Airway epithelial cell (primary cell): Measurements from ENCODE around the gene THAP8. TPM values are rescaled to one million over a fixed set of nuclear protein-coding genes. Genes with fewer than 3 reads are reported as not detected.

ENCODE experiments used
- total RNA-seq: library from RNA; depleted of rRNA; stranded (reverse); fragments of >200 nt; gene quantifications from 2 replicates; pipeline ENCODE4 v1.2.3, GENCODE V29; 2015

THAP8 gene
- 3.5 and 6.8 TPM in 2 replicates for total RNA-seq

DNA sequence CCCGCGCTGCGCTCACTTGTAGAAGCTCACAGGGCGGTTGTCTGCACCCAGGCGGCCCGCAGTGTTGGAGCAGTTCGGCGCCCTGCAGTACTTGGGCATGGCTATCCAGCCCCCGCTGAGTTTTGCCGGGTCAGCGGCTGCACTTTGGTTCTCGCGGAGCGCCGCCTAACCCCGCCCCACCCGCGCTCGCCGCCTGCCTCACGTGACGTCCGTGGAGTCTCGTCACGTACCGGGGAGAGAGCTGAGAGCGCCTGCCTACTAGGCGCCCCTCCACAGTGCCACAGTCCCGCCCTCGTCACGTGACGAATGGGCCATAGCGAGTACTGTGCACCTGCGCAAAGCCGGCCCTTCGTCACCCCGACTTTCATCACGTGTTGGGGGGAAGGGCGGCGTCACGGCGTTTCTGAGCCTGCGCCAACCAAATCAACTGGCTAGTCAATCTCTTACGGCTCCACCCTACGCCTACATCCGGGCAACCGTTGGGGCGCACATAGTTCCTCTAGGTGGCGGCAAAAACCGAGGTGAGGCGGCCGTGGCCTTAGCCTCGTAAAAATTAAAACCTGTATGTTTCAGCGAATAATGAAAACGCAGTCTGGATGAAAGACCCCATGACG, at the start of gene THAP8:
Gene THAP8 (minus strand): TSS at position 167 of the 614 bp plus-strand sequence. CDS start 68 bp downstream, at position 99.

DNA sequence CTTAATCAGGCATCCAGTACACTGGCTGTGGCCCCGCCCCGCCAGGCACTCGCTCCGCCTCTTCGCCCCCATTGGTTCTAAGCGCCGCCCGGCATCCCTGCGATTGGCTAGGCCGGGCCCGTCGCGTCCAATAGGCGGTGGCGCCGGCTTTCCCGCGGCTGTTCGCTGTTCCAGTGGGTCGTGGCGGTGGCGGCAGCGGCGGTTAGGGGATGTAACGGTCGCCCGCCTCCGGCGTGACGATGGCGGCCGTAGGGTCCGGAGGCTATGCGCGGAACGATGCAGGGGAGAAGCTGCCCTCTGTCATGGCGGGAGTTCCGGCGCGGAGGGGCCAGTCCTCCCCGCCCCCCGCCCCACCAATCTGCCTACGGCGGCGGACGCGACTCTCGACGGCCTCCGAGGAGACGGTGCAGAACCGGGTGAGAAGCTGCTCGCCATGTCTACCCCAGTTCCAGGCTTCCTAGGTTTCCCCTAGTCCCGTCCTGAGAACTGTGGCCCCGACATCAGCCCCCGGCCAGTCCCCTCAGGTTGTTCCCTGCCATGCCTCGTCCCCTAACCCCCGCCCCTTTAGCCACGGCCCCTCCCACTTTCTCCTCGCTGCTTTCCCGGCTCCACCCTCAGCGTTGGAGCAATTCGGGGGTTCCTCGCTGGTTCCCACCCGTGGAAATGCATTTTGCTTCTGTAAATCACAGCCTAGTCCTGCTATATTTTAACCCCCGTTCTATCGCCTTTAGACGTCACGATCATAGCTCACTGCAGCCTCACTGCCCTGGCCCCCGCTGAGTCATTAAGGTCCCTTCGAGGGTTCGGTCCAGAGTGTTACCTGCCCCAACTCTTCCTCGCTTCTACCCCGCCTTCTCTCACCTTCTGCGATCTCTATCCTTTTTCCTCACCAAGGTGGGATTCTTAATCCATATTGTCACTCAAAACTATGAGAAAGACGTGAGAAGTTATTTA, 925 bp upstream of the THAP8 start, which contains the start of gene WDR62:
Gene WDR62 (plus strand): TSS at position 165 of the 954 bp plus-strand sequence. CDS start 75 bp downstream, at position 240.

GRCh38 chr19:36032251-36033104, 21.6 kb downstream of the THAP8 start, which contains the start of gene CLIP3:
CLIP3 (minus strand) TSS chr19:36032873; CDS start chr19:36032357, 516 bp downstream.

GRCh38 chr19:36014012-36014924, 39.8 kb downstream of the THAP8 start, which contains the start of gene ALKBH6:
ALKBH6 (minus strand) TSS chr19:36014213; CDS start chr19:36013397, 816 bp downstream.

DNA sequence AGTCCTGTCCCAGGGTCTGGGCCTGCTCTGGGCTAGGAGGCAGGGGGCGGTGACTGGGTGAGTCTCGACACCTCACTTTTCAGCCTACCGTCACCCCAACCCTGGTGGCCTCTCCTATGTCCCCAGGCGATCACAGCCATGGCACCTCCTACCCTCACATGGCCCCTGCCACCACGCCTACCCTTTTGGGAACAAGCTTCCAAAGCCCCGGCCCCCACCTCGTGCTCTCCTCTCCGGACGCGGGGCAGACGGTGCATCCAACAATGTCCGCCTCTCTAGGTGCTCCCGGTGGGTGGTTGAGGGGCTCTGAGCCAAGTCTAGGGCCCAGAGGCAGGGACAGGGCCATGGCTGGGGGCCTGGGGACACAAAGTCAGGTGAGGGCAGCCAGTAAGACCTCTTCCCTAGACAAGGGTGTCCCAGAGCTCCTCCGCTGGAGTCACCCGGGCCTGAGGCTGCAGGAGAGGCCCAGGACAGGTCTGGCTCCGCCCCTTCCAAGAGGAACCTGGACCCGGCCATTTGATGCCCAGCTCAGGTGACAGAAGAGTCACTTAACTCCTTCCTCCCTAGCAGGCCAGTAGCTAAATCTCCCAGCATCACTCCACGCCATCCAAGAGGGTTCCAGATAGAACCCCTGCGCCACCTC, 45.6 kb downstream of the THAP8 start, which contains the start of gene SYNE4:
Gene SYNE4 (minus strand): TSS at position 478 of the 643 bp plus-strand sequence. CDS start 132 bp downstream, at position 346.

DNA sequence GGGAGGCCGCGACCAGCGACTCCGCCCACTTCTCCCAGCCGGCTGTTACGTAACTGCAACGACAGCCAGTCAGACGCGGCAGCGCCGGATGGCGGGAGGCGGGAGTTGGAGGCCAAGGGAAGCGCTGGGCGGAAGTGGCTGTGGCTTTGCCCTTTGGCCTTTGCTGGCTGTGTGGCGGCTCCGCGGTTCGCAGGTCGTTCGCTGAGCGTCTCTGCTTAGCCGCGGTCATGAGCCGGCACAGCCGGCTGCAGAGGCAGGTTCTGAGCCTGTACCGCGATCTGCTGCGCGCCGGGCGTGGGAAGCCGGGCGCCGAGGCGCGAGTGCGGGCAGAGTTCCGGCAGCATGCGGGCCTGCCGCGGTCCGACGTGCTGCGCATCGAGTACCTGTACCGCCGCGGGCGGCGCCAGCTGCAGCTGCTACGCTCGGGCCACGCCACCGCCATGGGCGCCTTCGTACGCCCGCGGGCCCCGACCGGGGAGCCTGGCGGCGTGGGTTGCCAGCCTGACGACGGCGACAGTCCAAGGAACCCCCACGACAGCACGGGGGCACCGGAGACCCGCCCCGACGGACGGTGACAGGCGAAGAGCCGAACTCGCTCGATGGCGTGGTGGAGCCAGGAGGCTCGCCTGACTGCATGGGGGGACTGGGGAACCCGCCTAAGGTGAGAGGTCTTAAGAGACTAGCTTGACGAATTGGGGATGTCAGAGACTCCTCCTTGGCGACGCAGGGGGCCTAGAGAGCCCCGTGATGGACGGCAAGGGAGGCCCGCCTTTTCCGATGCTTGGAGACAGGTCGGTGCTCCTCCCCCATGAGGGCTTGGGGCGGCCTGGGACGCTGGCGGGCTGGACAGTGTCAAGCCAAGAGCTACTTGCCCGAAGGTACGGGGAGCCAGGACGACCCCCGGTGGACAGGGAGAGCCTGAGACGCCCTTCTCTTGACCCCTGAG, 58.8 kb downstream of the THAP8 start, which contains the start of gene SDHAF1:
Gene SDHAF1 (plus strand): TSS at position 141 of the 946 bp plus-strand sequence. CDS start 87 bp downstream, at position 228.

Other genes with a start within 250 kb of the THAP8 start
- not detected in 2 replicates for gene PRODH2, start 241.4 kb downstream of the THAP8 start, total RNA-seq
- not detected in 2 replicates for gene NPHS1, start 201.8 kb downstream of the THAP8 start, total RNA-seq
- gene KIRREL2, start 197.4 kb downstream of the THAP8 start, total RNA-seq, result 0.14 TPM in 1 of 2 replicates, not detected in the other
- 1.9 and 2.8 TPM in 2 replicates for gene APLP1, start 185.7 kb downstream of the THAP8 start, total RNA-seq
- 4.8 and 21.3 TPM in 2 replicates for gene NFKBID, start 153.7 kb downstream of the THAP8 start, total RNA-seq
- gene HCST, start 151.8 kb downstream of the THAP8 start, total RNA-seq, result not detected in 2 replicates
- not detected in 2 replicates for gene TYROBP, start 146.0 kb downstream of the THAP8 start, total RNA-seq
- gene LRFN3, start 117.9 kb downstream of the THAP8 start, total RNA-seq, result 6.5 and 10.8 TPM in 2 replicates
- 34.6 and 81.5 TPM in 2 replicates for gene SDHAF1, start 59.1 kb downstream of the THAP8 start, total RNA-seq
- 2.9 and 3.9 TPM in 2 replicates for gene SYNE4, start 45.5 kb downstream of the THAP8 start, total RNA-seq
- 38.7 and 48.2 TPM in 2 replicates for gene ALKBH6, start 40.1 kb downstream of the THAP8 start, total RNA-seq
- 0.19 and 0.28 TPM in 2 replicates for gene CLIP3, start 21.4 kb downstream of the THAP8 start, total RNA-seq
- gene WDR62, start 612 bp upstream of the THAP8 start, total RNA-seq, result 4.3 and 5.4 TPM in 2 replicates
- not detected in 2 replicates for gene OVOL3, start 56.9 kb upstream of the THAP8 start, total RNA-seq
- gene POLR2I, start 60.6 kb upstream of the THAP8 start, total RNA-seq, result 52.7 and 73.0 TPM in 2 replicates
- 239 and 256 TPM in 2 replicates for gene TBCB, start 61.2 kb upstream of the THAP8 start, total RNA-seq
- gene CAPNS1, start 85.8 kb upstream of the THAP8 start, total RNA-seq, result 206 and 280 TPM in 2 replicates
- gene COX7A1, start 98.2 kb upstream of the THAP8 start, total RNA-seq, result 0.35 TPM in 1 of 2 replicates, not detected in the other
- gene ZNF565, start 160.4 kb upstream of the THAP8 start, total RNA-seq, result 1.9 TPM in 2 replicates
- 63.0 and 79.5 TPM in 2 replicates for gene ZNF146, start 160.8 kb upstream of the THAP8 start, total RNA-seq